Activated CD8-positive, alpha-beta T cell treated with anti-CD3 and anti-CD28 coated beads for 36 hours (primary cell): Measurements from ENCODE around the gene IBSP. TPM values are rescaled to one million over a fixed set of nuclear protein-coding genes. Genes with fewer than 3 reads are reported as not detected.

Experiments
- ATAC-seq: fragments of 200-7000 bp; cut with Tn5 transposase; one replicate; pipeline ENCODE4 v1.10.0; 2021; ENCODE audit warnings: mild to moderate bottlenecking, moderate library complexity
- CTCF ChIA-PET: fragments of 350-600 bp; sonication (Branson Sonifier 250); formaldehyde crosslinking; loops from one replicate; lab custom pipeline; 2021; ENCODE audit warnings: antibody characterized with exemption; lab: Charles Lee
- POLR2A ChIA-PET: fragments of 350-600 bp; sonication (Branson Sonifier 250); formaldehyde crosslinking; loops from one replicate; lab custom pipeline; 2021; ENCODE audit warnings: antibody characterized with exemption; lab: Charles Lee
- DNase-seq: peaks from one replicate; pipeline ENCODE4 v3.0.0-alpha.2; 2020
- H3K27ac Mint-ChIP-seq: one replicate; pipeline ENCODE4 v1.8.0; 2021; ENCODE audit warnings: mild to moderate bottlenecking, mixed read lengths
- H3K27me3 Mint-ChIP-seq: one replicate; pipeline ENCODE4 v1.8.0; 2021; ENCODE audit warnings: mixed read lengths
- H3K36me3 Mint-ChIP-seq: one replicate; pipeline ENCODE4 v1.8.0; 2021; ENCODE audit warnings: low read depth, mixed read lengths
- H3K4me1 Mint-ChIP-seq: one replicate; pipeline ENCODE4 v1.8.0; 2021; ENCODE audit warnings: low read depth, mixed read lengths
- H3K4me3 Mint-ChIP-seq: one replicate; pipeline ENCODE4 v1.8.0; 2021; ENCODE audit warnings: mild to moderate bottlenecking, moderate library complexity, mixed read lengths
- H3K9me3 Mint-ChIP-seq: one replicate; pipeline ENCODE4 v1.8.0; 2021; ENCODE audit warnings: mixed read lengths
- intact Hi-C: fragments of 100-400 bp; cut with micrococcal nuclease; formaldehyde crosslinking; loops from one replicate; pipeline ENCODE4 v1.10.0; 2022
- total RNA-seq, 2 experiments: library from RNA; stranded (reverse); gene quantifications; one replicate each; pipeline ENCODE4 v1.2.3, GENCODE V29; 2021
- TF ChIP-seq, protein P1 (sequence below): fragments of 200-600 bp; IDR thresholded peaks from one replicate; pipeline ENCODE4 v1.8.0; 2022; ENCODE audit warnings: antibody characterized with exemption, mild to moderate bottlenecking

The IBSP gene
- total RNA-seq, 2 experiments from 2014 or later: not detected

DNA sequence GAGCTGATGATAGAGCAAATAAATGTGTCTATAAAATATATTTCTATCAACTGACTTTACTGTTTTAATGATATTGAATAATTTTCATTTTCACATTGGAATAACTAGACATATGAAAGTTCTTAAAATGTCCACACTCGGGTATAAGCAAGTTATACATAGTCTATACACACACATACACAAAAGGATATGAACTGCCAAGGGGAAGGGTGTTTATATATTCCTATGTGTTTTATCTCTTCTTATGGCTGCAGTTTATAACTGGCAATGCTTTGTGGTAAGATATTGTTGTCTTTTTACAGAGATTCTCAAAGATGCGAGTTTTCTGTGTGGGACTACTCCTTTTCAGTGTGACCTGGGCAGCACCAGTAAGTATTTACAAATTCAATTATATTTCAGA lies 35.0 kb downstream of the IBSP start:
- Mint-ChIP-seq H3K36me3 (no peaks in the 10 kb centered on the region), H3K27me3 (peaks cover 10% of the 10 kb centered on the region), H3K9me3 (no peaks in the 10 kb centered on the region), H3K4me1 (no peaks in the 10 kb centered on the region), H3K27ac (no peak overlapping the region), H3K4me3 (no peak overlapping the region)
- intact Hi-C loops: no loop called here
- ChIA-PET POLR2A (no interaction called here), CTCF (interaction anchor here (0.9 kb wide), 1 partner anchor 15 kb away, joined by 3 read pairs; no protein-coding TSS in a partner anchor)
- no peak for DNase-seq
- no peak for ATAC-seq
- TF ChIP-seq, protein P1, sequence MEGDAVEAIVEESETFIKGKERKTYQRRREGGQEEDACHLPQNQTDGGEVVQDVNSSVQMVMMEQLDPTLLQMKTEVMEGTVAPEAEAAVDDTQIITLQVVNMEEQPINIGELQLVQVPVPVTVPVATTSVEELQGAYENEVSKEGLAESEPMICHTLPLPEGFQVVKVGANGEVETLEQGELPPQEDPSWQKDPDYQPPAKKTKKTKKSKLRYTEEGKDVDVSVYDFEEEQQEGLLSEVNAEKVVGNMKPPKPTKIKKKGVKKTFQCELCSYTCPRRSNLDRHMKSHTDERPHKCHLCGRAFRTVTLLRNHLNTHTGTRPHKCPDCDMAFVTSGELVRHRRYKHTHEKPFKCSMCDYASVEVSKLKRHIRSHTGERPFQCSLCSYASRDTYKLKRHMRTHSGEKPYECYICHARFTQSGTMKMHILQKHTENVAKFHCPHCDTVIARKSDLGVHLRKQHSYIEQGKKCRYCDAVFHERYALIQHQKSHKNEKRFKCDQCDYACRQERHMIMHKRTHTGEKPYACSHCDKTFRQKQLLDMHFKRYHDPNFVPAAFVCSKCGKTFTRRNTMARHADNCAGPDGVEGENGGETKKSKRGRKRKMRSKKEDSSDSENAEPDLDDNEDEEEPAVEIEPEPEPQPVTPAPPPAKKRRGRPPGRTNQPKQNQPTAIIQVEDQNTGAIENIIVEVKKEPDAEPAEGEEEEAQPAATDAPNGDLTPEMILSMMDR: no peak

DNA sequence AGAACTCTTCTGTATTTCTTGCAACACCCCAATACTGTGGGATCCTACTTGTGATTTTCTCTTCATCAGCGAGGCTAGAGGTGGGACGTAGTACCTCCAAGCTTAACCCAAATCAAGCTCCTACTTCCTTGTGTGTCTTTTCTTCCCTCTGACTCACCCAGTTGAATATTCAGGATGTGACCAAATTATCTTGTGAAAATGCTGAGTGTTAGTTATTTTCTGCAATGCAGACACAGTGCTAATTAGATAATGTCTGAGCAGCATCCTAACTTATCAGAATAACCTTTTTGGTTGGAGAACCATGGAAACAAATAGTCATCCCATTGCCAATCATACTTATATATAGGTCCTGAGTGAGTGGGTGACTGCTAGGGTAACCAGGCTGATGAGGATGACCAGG lies 35.8 kb downstream of the IBSP start:
- ATAC-seq: no peak
- no peaks in the 10 kb centered on the region for H3K4me1 Mint-ChIP-seq
- CTCF ChIA-PET: interaction anchor here (0.9 to 1.5 kb wide), 3 partner anchors 9 to 377 kb away, joined by 3 read pairs; no protein-coding TSS in a partner anchor
- no peak overlapping the region for H3K27ac Mint-ChIP-seq
- peaks cover 9% of the 10 kb centered on the region for H3K27me3 Mint-ChIP-seq
- intact Hi-C loops: no loop called here
- no peak for DNase-seq
- H3K36me3 Mint-ChIP-seq: no peaks in the 10 kb centered on the region
- POLR2A ChIA-PET: no interaction called here
- H3K9me3 Mint-ChIP-seq: no peaks in the 10 kb centered on the region
- TF ChIP-seq, protein P1: no peak
- H3K4me3 Mint-ChIP-seq: no peak overlapping the region

DNA sequence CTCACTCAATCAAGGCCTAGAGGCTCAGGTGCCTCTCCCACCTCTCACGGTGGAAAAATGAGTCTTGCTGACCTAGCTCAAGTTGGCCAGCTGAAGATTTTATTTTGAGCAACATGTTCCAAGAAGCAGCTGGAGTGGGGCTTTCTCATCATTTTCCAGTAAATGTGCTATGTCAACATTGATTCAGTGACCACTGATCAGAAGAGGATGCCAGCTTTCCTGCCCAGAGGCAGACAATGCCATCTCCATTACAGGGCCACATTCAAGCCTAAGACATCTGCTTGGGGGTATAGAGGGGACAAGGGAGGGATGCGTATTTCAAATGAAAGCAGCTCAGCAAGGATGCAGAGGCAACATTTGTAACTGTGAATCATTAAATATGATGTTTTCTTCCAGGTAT lies 36.4 kb downstream of the IBSP start:
- CTCF ChIA-PET: interaction anchor here (1.0 to 1.5 kb wide), 2 partner anchors 8 to 376 kb away, joined by 3 read pairs; no protein-coding TSS in a partner anchor
- TF ChIP-seq, protein P1: no peak
- no peak overlapping the region for H3K4me3 Mint-ChIP-seq
- H3K4me1 Mint-ChIP-seq: no peaks in the 10 kb centered on the region
- no peaks in the 10 kb centered on the region for H3K9me3 Mint-ChIP-seq
- POLR2A ChIA-PET: no interaction called here
- no peaks in the 10 kb centered on the region for H3K36me3 Mint-ChIP-seq
- DNase-seq: no peak
- ATAC-seq: no peak
- no peak overlapping the region for H3K27ac Mint-ChIP-seq
- intact Hi-C loops: no loop called here
- peaks cover 12% of the 10 kb centered on the region for H3K27me3 Mint-ChIP-seq

DNA sequence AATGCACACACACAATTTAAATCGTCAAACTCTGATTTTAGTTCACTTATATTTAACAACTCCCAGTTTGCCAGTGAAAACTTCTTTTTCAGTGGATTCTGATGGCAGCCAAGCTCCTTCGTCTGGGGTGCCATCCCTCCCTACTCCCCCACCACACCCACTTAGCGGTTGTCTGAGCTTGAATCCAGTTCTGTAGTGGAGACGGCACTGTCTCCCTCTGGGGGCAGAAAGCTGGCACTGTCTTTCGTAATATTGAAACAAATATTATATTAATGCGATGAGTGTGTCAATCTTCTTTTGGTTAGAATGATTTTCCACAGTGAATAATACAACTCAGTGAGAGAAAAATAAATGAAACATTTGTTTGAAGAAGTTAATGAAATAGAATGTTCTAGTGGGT lies 38.9 kb downstream of the IBSP start:
- TF ChIP-seq, protein P1: no peak
- no peak for ATAC-seq
- no peaks in the 10 kb centered on the region for H3K4me1 Mint-ChIP-seq
- peaks cover 17% of the 10 kb centered on the region for H3K27me3 Mint-ChIP-seq
- ChIA-PET POLR2A (interaction anchor here (0.7 kb wide), 1 partner anchor 155 kb away, joined by 3 read pairs; no protein-coding TSS in a partner anchor), CTCF (interaction anchor here (0.9 to 4.3 kb wide), 5 partner anchors 11 to 158 kb away, joined by 3 to 35 read pairs (median 6); no protein-coding TSS in a partner anchor)
- no peaks in the 10 kb centered on the region for H3K9me3 Mint-ChIP-seq
- no peak overlapping the region for H3K4me3 Mint-ChIP-seq
- DNase-seq: no peak
- H3K27ac Mint-ChIP-seq: no peak overlapping the region
- H3K36me3 Mint-ChIP-seq: no peaks in the 10 kb centered on the region
- intact Hi-C loops: no loop called here

DNA sequence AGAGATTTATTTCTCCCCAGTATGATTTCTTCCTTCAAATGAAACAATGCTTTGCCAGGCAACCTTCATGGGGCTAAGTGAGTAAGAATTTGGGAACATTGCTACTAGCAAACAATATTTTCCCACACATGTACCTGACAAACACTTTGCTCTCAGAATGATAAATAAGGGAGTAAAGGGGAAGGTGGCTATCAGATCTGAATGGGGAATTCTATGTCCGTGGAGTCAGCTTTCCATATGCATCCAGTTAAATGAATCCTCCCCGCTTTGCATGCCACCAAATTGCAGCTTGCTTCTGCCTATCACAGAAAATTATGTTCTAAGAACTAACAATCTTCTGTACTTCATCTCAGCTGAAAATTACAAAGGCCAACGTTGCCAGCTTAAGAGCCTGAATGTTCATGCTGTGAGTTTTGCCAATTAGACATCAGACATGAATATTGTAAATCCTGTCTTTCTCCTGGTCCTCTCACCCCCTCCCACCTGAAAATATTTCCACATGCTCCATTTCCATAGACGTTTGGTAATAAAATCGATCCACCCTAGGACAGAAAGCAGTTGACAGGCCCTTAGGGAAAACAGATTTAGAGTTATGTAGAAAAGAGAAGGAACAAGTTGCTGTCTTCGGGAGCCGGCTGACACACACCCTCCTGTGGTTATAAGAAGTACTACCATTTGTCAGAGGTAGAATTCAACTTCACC lies 39.7 kb downstream of the IBSP start:
- no peaks in the 10 kb centered on the region for H3K9me3 Mint-ChIP-seq
- TF ChIP-seq, protein P1: peak; percentile 62
- intact Hi-C loops: no loop called here
- peaks cover 17% of the 10 kb centered on the region for H3K27me3 Mint-ChIP-seq
- ChIA-PET POLR2A (no interaction called here), CTCF (interaction anchor here (0.7 to 4.3 kb wide), 8 partner anchors 9 to 373 kb away, joined by 3 to 35 read pairs (median 4); no protein-coding TSS in a partner anchor)
- no peak overlapping the region for H3K27ac Mint-ChIP-seq
- no peak overlapping the region for H3K4me3 Mint-ChIP-seq
- no peaks in the 10 kb centered on the region for H3K4me1 Mint-ChIP-seq
- ATAC-seq (peak; percentile 51), DNase-seq (peak; percentile 12)
- H3K36me3 Mint-ChIP-seq: no peaks in the 10 kb centered on the region
